Dendritic cell treated with granulocyte-macrophage colony-stimulating factor and Interleukin-4, amounts not matched to agents 40 ng/mL and 50 ng/mL, for 4 days (primary cell): Measurements from ENCODE around the gene DNPEP.

ENCODE experiments used
- H3K27ac Mint-ChIP-seq: one replicate; pipeline ENCODE4 v1.8.0; 2022; ENCODE audit warnings: mild to moderate bottlenecking, mixed read lengths
- H3K27me3 Mint-ChIP-seq: one replicate; pipeline ENCODE4 v1.8.0; 2022; ENCODE audit warnings: mild to moderate bottlenecking, mixed read lengths
- H3K36me3 Mint-ChIP-seq: one replicate; pipeline ENCODE4 v1.8.0; 2022; ENCODE audit warnings: low read depth, mixed read lengths
- H3K4me1 Mint-ChIP-seq: one replicate; pipeline ENCODE4 v1.8.0; 2022; ENCODE audit warnings: low read depth, mixed read lengths
- H3K4me3 Mint-ChIP-seq: one replicate; pipeline ENCODE4 v1.8.0; 2022; ENCODE audit warnings: mild to moderate bottlenecking, moderate library complexity, mixed read lengths
- H3K9me3 Mint-ChIP-seq: one replicate; pipeline ENCODE4 v1.8.0; 2022; ENCODE audit warnings: mixed read lengths
- intact Hi-C: fragments of 100-400 bp; cut with micrococcal nuclease; formaldehyde crosslinking; loops from one replicate; pipeline ENCODE4 v1.15.0; 2022

Gene DNPEP

DNA sequence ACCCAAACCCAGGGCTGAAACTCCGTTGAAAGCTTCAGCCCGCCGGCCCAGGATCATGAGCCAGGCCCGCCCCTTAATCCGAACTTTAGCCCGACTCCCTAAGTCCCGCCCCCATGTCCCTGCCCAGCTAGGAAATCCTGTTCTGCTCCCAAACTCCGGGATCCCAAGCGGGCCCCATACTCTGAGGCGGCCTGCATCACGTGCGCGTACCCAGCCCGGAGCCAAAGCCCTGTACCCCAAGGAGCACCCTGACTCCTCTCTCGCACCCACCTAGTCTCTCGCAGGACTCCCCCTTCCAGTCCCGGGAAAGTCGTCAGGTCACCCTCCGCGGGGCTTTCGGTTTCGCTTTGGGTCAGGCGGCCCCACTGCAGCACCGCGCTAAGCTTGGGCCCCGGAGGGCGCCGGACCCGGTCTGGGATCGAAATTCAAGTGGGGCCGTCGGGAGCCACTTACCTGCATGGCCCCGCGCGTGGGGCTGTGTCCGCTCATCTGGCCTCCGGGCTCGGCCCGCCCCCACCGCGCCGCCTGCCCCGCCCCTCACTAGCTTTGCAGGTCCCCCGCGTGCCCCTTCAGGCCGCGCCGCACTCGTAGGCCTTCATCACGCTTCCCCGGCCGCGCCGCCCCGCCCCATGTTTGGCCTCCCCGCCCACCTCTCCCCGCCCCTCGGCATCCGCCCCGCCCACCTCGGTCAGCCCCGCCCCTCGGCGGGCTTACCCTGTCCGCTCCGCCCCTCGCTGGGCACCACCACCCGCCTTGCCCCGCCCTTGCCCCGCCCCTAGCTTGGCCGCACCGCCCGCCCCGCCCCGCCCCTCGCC lies at the start of gene DNPEP:
DNPEP (minus strand) TSS at position 607 of the 815 bp plus-strand sequence; CDS start at position 489, 118 bp downstream.
- H3K4me3 Mint-ChIP-seq, result peak within 1 kb of the TSS; percentile 89
- H3K27me3 Mint-ChIP-seq, result peaks cover under 1% of the 10 kb centered on the region
- peaks cover 52% of the 10 kb centered on the region for H3K4me1 Mint-ChIP-seq
- intact Hi-C loops, result loop anchor here (1.0 to 10.0 kb wide), 4 partner anchors 11 to 213 kb away; partner anchors contain the start of genes CNPPD1, DNAJB2, GMPPA and RETREG2
- H3K36me3 Mint-ChIP-seq, result peaks cover 52% of the 10 kb centered on the region
- H3K27ac Mint-ChIP-seq, result peak within 1 kb of the TSS; percentile 88
- no peaks in the 10 kb centered on the region for H3K9me3 Mint-ChIP-seq

DNA sequence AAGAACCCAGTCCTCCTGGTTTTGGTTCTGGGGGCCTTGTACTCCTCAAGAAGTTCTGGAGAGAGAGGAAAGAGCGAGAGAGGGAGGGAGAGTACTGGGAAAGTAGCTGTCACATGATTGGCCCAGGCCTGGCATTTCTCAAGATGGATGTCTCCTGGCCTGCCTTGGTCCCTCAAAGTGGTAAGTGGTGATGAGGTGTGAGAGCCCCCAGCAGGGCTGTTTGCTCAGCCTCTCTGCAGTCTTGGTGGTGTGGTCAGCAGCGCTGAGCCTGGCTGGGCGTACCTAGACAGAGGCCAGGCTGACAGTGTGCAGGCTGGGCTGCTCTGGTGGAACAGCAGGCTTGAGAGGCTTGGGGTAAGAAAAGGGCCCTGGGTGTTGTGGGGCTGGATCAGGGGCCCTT lies 49.4 kb upstream of the DNPEP start:
- intact Hi-C loops, result no loop called here
- H3K36me3 Mint-ChIP-seq, result no peaks in the 10 kb centered on the region
- peaks cover 35% of the 10 kb centered on the region for H3K27me3 Mint-ChIP-seq
- no peak overlapping the region for H3K4me3 Mint-ChIP-seq
- no peaks in the 10 kb centered on the region for H3K9me3 Mint-ChIP-seq
- peaks cover 10% of the 10 kb centered on the region for H3K4me1 Mint-ChIP-seq
- H3K27ac Mint-ChIP-seq, result no peak overlapping the region

DNA sequence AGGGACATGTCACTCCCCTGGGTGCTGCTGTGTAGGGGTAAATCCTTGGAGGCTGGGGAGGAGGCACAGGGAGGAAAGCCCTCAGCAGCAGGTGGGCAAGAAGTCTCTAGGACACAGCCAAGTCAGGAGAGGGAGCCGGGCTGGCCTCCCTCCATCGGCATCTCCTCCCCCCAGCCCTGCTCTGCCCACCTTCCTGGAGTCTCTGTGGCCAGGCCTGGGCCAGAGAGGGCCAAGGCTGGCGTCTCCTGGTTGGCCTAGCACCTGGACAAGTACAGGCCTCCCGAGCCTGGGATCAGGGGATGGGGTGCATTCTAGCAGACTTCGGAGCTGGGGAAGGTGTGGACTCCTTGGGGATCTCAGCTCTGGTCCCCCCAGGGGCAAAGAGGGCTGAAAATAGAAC lies 48.8 kb upstream of the DNPEP start:
- Mint-ChIP-seq H3K9me3 (no peaks in the 10 kb centered on the region), H3K27me3 (peaks cover 36% of the 10 kb centered on the region), H3K4me3 (no peak overlapping the region), H3K27ac (no peak overlapping the region), H3K36me3 (no peaks in the 10 kb centered on the region), H3K4me1 (peaks cover 8% of the 10 kb centered on the region)
- intact Hi-C loops, result no loop called here

DNA sequence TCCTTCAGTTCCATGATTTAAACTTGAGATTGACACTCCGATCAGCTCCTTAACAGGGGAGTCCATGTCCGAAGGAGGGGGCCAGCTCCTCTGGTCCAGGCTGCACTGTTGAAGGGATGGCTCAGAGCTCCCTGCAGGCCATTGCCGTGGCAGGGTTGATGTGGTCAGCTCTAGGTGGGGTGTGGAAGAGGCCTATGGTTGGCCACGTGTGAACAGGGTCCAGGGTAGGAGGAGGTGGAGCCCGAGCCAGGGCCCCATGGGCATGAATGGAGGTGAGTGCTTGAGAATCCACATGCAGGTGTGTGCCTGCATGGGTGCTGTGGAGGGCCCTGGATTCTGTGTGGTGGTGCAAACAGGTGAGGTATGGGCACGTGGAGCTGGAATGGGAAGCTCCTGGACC lies 48.0 kb upstream of the DNPEP start:
- Mint-ChIP-seq H3K9me3 (no peaks in the 10 kb centered on the region), H3K4me1 (peaks cover 7% of the 10 kb centered on the region), H3K27me3 (peaks cover 32% of the 10 kb centered on the region), H3K36me3 (no peaks in the 10 kb centered on the region), H3K27ac (no peak overlapping the region), H3K4me3 (no peak overlapping the region)
- intact Hi-C loops, result no loop called here

DNA sequence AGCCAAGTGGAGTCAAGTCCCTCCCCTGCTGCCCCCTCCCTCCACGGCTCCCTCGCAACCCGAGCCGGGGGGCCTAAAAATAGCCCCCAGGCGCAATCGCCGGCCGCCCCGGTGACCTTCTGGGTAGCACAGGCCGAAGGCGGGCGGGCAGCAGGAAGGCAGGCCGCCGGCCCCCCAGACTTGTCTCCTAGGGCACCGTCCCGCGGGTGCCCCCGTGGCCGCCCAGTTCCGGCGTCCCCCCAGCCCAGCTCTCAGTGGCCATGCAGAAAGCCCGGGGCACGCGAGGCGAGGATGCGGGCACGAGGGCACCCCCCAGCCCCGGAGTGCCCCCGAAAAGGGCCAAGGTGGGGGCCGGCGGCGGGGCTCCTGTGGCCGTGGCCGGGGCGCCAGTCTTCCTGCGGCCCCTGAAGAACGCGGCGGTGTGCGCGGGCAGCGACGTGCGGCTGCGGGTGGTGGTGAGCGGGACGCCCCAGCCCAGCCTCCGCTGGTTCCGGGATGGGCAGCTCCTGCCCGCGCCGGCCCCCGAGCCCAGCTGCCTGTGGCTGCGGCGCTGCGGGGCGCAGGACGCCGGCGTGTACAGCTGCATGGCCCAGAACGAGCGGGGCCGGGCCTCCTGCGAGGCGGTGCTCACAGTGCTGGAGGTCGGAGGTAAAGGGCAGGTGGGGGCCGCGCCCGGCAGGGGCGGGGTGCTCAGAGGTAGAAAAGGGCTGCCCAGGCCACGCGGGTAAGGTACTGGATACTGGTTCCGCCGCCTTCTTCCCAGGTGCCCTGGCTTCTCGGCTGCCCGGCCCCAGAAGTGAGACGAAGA lies 47.2 kb upstream of the DNPEP start, which contains the start of gene SPEG:
SPEG (plus strand) TSS at position 126 of the 808 bp plus-strand sequence; CDS start at position 261, 135 bp downstream.
- H3K9me3 Mint-ChIP-seq, result no peaks in the 10 kb centered on the region
- intact Hi-C loops, result no loop called here
- H3K36me3 Mint-ChIP-seq, result no peaks in the 10 kb centered on the region
- peaks cover 10% of the 10 kb centered on the region for H3K4me1 Mint-ChIP-seq
- no peak within 1 kb of the TSS for H3K4me3 Mint-ChIP-seq
- H3K27me3 Mint-ChIP-seq, result peaks cover 32% of the 10 kb centered on the region
- no peak within 1 kb of the TSS for H3K27ac Mint-ChIP-seq

DNA sequence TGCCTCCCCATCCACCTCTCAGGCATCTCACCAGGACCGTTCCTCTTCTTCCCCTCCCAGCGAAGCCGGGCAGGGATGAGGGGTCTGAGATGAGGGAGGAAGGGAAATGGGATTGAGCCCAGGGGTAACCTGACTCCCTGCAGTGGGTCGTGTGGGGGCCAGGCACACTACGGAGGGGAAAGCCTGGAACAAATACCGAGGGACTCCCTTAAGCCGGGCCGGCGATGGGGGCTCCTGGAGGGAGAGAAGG lies 46.7 kb upstream of the DNPEP start:
- no peak overlapping the region for H3K4me3 Mint-ChIP-seq
- no peaks in the 10 kb centered on the region for H3K36me3 Mint-ChIP-seq
- no peak overlapping the region for H3K27ac Mint-ChIP-seq
- H3K9me3 Mint-ChIP-seq, result no peaks in the 10 kb centered on the region
- peaks cover 32% of the 10 kb centered on the region for H3K27me3 Mint-ChIP-seq
- intact Hi-C loops, result no loop called here
- peaks cover 10% of the 10 kb centered on the region for H3K4me1 Mint-ChIP-seq

DNA sequence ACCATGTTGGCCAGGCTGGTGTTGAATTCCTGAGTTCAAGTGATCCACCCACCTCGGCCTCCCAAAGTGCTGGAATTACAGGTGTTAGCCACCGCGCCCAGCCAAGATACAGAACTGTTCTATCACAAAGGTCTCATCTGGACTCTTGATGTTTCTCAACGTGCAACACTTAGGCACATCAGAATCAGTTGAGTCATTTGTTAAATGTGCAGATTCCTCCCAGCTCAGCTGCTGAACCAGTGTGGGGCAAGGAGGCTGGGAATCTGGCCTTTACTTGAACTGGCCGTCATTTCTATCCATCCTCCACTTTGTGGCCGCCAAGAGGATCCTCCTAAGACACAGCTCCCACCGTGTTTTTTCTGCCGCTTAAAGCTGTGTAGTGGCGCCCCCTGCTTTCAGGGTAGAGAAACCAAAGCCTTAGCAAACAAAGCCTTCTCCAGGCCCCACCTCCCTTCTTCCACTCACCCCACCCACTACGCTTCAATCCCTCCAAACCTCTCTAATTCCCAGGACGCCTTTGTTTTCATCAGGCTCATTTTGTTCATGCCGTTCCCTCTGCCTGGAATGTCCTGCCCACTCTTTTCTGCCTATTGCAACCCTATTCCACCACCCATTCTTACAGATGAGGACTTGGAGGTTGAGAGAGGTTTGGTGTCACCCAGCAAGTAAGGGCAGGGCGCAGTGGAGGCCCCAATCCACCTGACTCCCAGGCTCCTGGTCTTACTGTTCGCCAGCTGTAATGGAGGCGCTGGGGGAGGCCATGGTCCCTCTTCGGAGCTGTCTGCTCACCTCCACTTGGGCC lies 46.2 kb upstream of the DNPEP start:
- intact Hi-C loops, result loop anchor here (1.0 kb wide), 1 partner anchor 31 kb away; no protein-coding TSS in a partner anchor
- H3K27me3 Mint-ChIP-seq, result peaks cover 34% of the 10 kb centered on the region
- H3K27ac Mint-ChIP-seq, result no peak overlapping the region
- no peaks in the 10 kb centered on the region for H3K9me3 Mint-ChIP-seq
- H3K4me1 Mint-ChIP-seq, result peaks cover 10% of the 10 kb centered on the region
- H3K36me3 Mint-ChIP-seq, result no peaks in the 10 kb centered on the region
- no peak overlapping the region for H3K4me3 Mint-ChIP-seq

DNA sequence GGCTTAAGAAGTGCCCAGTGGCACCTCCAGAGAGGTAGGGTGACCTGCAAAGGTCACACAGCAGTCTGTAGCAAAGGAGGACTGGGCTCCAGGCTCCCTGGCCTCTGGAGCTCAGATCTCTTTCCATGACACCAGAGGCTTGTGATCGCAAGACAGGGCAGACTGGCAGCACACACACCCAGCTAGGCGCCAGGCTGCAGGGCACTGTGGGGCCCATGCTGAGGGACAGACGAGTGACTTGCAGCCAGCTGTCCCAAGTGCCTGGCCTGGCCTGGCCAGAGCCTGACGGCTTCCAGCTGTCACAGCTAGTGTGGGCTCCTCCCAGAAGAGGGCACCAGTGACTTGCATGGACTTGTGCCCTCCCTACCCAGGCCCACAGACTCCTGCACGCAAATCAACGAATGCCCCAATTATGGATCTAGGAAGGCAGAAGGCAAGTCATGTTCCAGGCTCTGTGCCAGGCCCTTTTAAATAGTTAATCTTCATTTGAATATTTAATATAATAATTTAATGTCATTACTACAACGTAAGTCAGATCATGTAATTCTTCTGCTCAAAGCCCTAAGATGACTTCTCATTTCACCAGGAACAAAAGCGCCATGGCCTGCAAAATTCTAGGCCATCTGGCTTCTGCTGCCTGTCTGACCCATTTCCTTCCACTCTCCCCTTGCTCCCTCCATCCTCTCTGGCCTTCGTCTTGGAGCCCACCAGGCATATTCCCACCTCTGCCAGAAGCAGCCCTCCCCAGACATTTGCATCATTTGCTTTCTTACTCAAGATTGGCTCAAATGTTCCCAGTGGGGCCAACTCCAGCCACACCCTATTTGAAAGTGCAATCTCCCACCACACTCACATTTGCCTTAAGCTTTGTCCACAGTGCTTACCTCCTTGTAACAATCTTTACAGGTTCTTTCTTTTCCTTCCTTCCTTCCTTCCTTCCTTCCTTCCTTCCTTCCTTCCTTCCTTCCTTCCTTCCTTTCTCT lies 43.2 kb upstream of the DNPEP start:
- Mint-ChIP-seq H3K4me3 (no peak overlapping the region), H3K36me3 (no peaks in the 10 kb centered on the region), H3K4me1 (peaks cover 10% of the 10 kb centered on the region), H3K27me3 (peaks cover 55% of the 10 kb centered on the region), H3K27ac (peak overlapping the region; percentile 9), H3K9me3 (no peaks in the 10 kb centered on the region)
- intact Hi-C loops, result no loop called here

DNA sequence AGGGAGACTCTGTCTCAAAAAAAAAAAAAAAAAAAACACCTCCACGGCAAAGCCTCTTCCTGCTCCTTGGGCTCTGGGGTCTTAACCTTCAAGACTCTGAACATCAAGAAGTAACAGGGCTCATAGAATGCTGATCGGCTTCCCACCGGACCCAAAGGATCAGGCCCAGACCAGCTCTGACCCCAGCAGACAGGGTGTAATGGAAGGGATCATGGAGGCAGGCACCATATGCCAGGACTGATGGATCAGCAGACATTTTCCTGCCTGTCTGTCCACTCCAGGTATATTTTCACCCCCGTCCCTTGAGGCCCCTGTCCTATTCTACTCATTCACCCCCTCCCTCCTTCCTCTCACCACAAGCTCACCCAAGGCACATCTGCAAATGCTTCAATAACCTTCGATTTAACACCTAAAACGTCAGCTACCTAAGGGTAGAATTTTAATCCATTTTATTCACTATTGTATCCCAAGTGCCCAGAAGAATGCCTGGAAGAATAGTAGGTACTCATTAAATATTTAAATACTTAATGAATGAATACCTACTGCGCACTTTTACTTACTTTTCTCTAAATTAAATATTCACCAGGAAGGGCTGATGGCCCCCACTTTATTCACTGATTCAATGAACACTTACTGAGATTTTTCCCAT lies 42.4 kb upstream of the DNPEP start:
- H3K27ac Mint-ChIP-seq, result peak overlapping the region; percentile 9
- intact Hi-C loops, result no loop called here
- no peaks in the 10 kb centered on the region for H3K9me3 Mint-ChIP-seq
- H3K4me1 Mint-ChIP-seq, result peaks cover 10% of the 10 kb centered on the region
- H3K4me3 Mint-ChIP-seq, result no peak overlapping the region
- H3K36me3 Mint-ChIP-seq, result no peaks in the 10 kb centered on the region
- peaks cover 61% of the 10 kb centered on the region for H3K27me3 Mint-ChIP-seq

DNA sequence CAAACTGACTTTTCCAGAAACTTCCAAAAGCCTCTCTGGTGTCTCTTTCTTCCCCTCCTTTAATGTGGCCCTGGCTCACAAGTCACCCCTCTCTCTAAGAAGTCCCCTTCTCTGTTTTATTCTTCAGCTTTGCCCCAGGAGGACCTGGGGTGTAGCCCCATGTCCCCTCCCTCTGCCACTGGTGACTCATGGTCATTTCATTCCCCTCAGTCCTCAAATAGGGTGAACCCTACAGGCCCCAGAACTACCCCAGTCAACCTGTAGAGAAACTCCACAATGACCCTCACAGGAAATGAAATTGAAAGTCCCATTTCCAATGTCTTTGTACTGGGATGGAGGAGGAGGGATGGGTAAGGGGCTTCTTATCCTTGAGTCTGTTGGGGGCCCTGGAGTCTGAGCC lies 40.8 kb upstream of the DNPEP start:
- H3K27me3 Mint-ChIP-seq, result peaks cover 54% of the 10 kb centered on the region
- H3K36me3 Mint-ChIP-seq, result no peaks in the 10 kb centered on the region
- peaks cover 5% of the 10 kb centered on the region for H3K4me1 Mint-ChIP-seq
- no peak overlapping the region for H3K27ac Mint-ChIP-seq
- no peak overlapping the region for H3K4me3 Mint-ChIP-seq
- no peaks in the 10 kb centered on the region for H3K9me3 Mint-ChIP-seq
- intact Hi-C loops, result no loop called here

DNA sequence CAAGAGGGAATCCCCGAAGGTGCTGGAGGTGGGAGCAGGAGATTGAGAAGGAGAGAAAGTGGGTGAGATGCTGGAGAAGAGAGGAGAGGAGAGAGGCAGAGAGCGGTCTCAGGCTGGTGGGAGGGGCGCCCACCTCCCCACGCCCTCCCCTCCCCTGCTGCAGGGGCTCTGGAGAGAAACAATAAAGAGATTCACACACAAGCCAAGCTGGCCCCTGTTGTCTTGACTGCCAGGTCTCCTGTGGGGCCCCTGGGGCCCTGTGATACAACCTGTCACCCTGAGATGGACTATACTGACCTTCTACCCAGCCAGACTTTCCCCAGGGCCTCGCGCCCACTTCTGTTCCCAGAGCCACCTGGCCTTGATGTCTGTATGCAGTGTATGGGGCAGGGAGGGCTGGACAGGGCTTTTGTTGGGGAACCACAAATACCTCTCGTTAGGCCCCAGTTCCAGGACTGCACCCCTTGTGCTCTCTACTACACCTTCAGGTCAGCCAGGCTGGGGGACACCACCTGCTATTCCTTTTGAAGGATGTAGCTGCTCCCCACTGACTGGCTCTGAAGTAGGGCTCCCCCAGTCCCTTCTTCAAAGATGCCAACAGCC lies 38.9 kb upstream of the DNPEP start:
- Mint-ChIP-seq H3K27me3 (peaks cover 49% of the 10 kb centered on the region), H3K27ac (no peak overlapping the region), H3K36me3 (no peaks in the 10 kb centered on the region), H3K9me3 (no peaks in the 10 kb centered on the region), H3K4me3 (no peak overlapping the region), H3K4me1 (peaks cover 5% of the 10 kb centered on the region)
- intact Hi-C loops, result no loop called here

DNA sequence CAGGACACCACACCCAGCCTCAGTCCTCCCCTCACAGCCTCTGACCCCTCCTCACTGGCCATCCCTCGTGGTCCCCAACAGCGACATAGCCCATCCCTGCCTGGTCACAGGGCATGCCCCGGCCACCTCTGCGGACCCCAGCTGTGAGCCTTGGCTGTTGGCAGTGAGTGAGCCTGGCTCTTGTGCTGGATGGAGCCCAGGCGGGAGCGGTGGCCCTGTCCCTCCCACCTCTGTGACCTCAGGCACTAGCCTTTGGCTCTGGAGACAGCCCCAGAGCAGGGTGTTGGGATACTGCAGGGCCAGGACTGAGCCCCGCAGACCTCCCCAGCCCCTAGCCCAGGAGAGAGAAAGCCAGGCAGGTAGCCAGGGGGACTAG lies 38.3 kb upstream of the DNPEP start:
- no peak overlapping the region for H3K4me3 Mint-ChIP-seq
- no peaks in the 10 kb centered on the region for H3K36me3 Mint-ChIP-seq
- no peak overlapping the region for H3K27ac Mint-ChIP-seq
- intact Hi-C loops, result no loop called here
- no peaks in the 10 kb centered on the region for H3K9me3 Mint-ChIP-seq
- H3K4me1 Mint-ChIP-seq, result peaks cover 5% of the 10 kb centered on the region
- peaks cover 47% of the 10 kb centered on the region for H3K27me3 Mint-ChIP-seq
